Endothelial cell of umbilical vein (primary cell): ENCODE measurements around the gene OR10G3. TPM values are rescaled to one million over a fixed set of nuclear protein-coding genes. Genes with fewer than 3 reads are reported as not detected.
"Not testable (repeated sequence)": the region's sequence is repeated elsewhere in the genome, so short reads cannot be mapped to it uniquely, and the experiment has no call there.

Experiments used
- BruUV-seq: library from RNA; stranded (reverse); fragments of 400-500 nt; replicated peaks from 2 replicates; lab custom pipeline; 2021; lab: Mats Ljungman, UMichigan
- CTCF ChIA-PET: fragments of 300-600, 350-600 bp; sonication (Branson Sonifier 250); formaldehyde crosslinking; loops from one replicate; lab custom pipeline; 2021; ENCODE audit warnings: antibody characterized with exemption, inconsistent platforms; lab: Charles Lee
- POLR2A ChIA-PET: fragments of 300-600, 350-600 bp; sonication (Branson Sonifier 250); formaldehyde crosslinking; loops from one replicate; lab custom pipeline; 2021; ENCODE audit warnings: antibody characterized with exemption, inconsistent platforms; lab: Charles Lee
- DNase-seq: peaks from one replicate; pipeline ENCODE4 v3.0.0-alpha.2; 2011; ENCODE audit warnings: low read depth, low spot score
- FAIRE-seq: peaks from 2 replicates; lab custom pipeline; 2011; peaks lifted over from hg19 to GRCh38; lab: Jason Lieb, UNC
- H2AFZ ChIP-seq: 2 replicates; pipeline ENCODE4 v1.6.0; 2012; ENCODE audit warnings: low read depth, low read length, control low read depth, inconsistent platforms
- H3K27ac ChIP-seq: 2 replicates; pipeline ENCODE4 v1.5.1; 2011; ENCODE audit warnings: low read depth, mild to moderate bottlenecking, control low read depth, low read length, moderate library complexity; ENCODE audit not compliant: insufficient read depth
- H3K27me3 ChIP-seq, 2 experiments: 2 replicates each; pipeline versions ENCODE4 v1.6.0 to v1.6.1; 2011; ENCODE audit warnings: low read length in 2 of 2, mixed read lengths in 1 of 2; ENCODE audit not compliant: control insufficient read depth in 2 of 2, insufficient read depth in 2 of 2
- H3K36me3 ChIP-seq, 2 experiments: 2 replicates in 1 of 2; 3 replicates in 1 of 2; pipeline ENCODE4 v1.5.1; 2011; ENCODE audit warnings: low read length in 2 of 2, mild to moderate bottlenecking in 1 of 2, moderate library complexity in 1 of 2; ENCODE audit not compliant: control insufficient read depth in 2 of 2, insufficient read depth in 2 of 2; ENCODE audit errors: extremely low read depth in 1 of 2
- H3K4me1 ChIP-seq: 3 replicates; pipeline ENCODE4 v1.5.1; 2011; ENCODE audit warnings: mild to moderate bottlenecking, low read length; ENCODE audit not compliant: control insufficient read depth, insufficient read depth; ENCODE audit errors: extremely low read depth
- H3K4me2 ChIP-seq: 2 replicates; pipeline ENCODE4 v1.6.1; 2011; ENCODE audit warnings: low read length, control low read depth, mixed read lengths; ENCODE audit not compliant: insufficient read depth
- H3K4me3 ChIP-seq, 3 experiments: fragments of 200-600 bp in 1 of 3; sonication (generic), shearing (Covaris generic) in 1 of 3; replicated peaks in 1 of 3; 2 replicates each; pipeline ENCODE4 v1.5.1; 2011 to 2016; ENCODE audit warnings: control low read depth in 3 of 3, low read length in 3 of 3, mild to moderate bottlenecking in 2 of 3, inconsistent platforms in 1 of 3, low read depth in 1 of 3, moderate library complexity in 1 of 3; ENCODE audit not compliant: insufficient read depth in 1 of 3
- H3K79me2 ChIP-seq: 2 replicates; pipeline ENCODE4 v1.6.0; 2012; ENCODE audit warnings: low read length, inconsistent platforms; ENCODE audit not compliant: control insufficient read depth, insufficient read depth
- H3K9ac ChIP-seq: replicated peaks from 2 replicates; pipeline ENCODE3; 2011; ENCODE audit warnings: low read length, control low read depth; ENCODE audit not compliant: insufficient read depth; ENCODE audit errors: extremely low read depth
- H3K9me1 ChIP-seq: replicated peaks from 3 replicates; pipeline ENCODE4 v1.6.0; 2011; ENCODE audit warnings: mild to moderate bottlenecking, low read length; ENCODE audit not compliant: control insufficient read depth, insufficient read depth; ENCODE audit errors: extremely low read depth
- H3K9me3 ChIP-seq: replicated peaks from 2 replicates; pipeline ENCODE4 v1.5.1; 2012; ENCODE audit warnings: low read length, inconsistent platforms; ENCODE audit not compliant: control insufficient read depth, insufficient read depth
- H4K20me1 ChIP-seq: replicated peaks from 2 replicates; pipeline ENCODE3; 2011; ENCODE audit warnings: mild to moderate bottlenecking, low read length; ENCODE audit not compliant: control insufficient read depth, insufficient read depth; ENCODE audit errors: extremely low read depth
- EZH2 ChIP-seq: IDR thresholded peaks from 2 replicates; pipeline ENCODE4 v1.6.1; 2012; ENCODE audit warnings: borderline replicate concordance, low read depth, mild to moderate bottlenecking, moderate library complexity, low read length, inconsistent platforms; ENCODE audit not compliant: severe bottlenecking
- FOS ChIP-seq: IDR thresholded peaks from 2 replicates; pipeline ENCODE4 v1.6.1; 2011; ENCODE audit warnings: mild to moderate bottlenecking, low read length, moderate library complexity, borderline replicate concordance; ENCODE audit not compliant: insufficient read depth
- GATA2 ChIP-seq: IDR thresholded peaks from 2 replicates; pipeline ENCODE4 v1.7.0; 2011; ENCODE audit warnings: low read depth, mild to moderate bottlenecking, moderate library complexity, mixed read lengths, low read length; ENCODE audit not compliant: insufficient read length, insufficient read depth
- JUN ChIP-seq: IDR thresholded peaks from 2 replicates; pipeline ENCODE4 v1.6.1; 2011; ENCODE audit warnings: borderline replicate concordance, low read depth; ENCODE audit not compliant: insufficient read length, insufficient read depth
- MYC ChIP-seq: IDR thresholded peaks from one replicate; pipeline ENCODE4 v1.6.1; 2011; ENCODE audit warnings: mild to moderate bottlenecking, low read depth, low read length
- POLR2A ChIP-seq: IDR thresholded peaks from 2 replicates; pipeline ENCODE4 v1.6.1; 2012; ENCODE audit warnings: low read depth, mild to moderate bottlenecking, control low read depth, low read length
- POLR2AphosphoS5 ChIP-seq: IDR thresholded peaks from 2 replicates; pipeline ENCODE4 v1.6.1; 2012; ENCODE audit warnings: low read depth, mild to moderate bottlenecking, control low read depth, low read length, moderate library complexity; ENCODE audit not compliant: insufficient read depth
- dilution Hi-C: fragments of 300-500 bp; cut with MboI; formaldehyde crosslinking; loops from one replicate; pipeline ENCODE4 v1.15.0; 2019; ENCODE audit warnings: low sequenced_read_pairs; ENCODE audit not compliant: extremely low pct_ligation_motif_present
- intact Hi-C: fragments of 100-400 bp; cut with micrococcal nuclease; formaldehyde crosslinking; loops from one replicate; pipeline ENCODE4 v1.10.0; 2022
- polyA plus RNA-seq, 4 experiments: library from polyadenylated mRNA; depleted of rRNA in 3 of 4; stranded (reverse) in 3 of 4; unstranded in 1 of 4; fragments of >200 nt; gene quantifications; 2 replicates each; pipeline versions ENCODE4 v1.2.1 to v1.2.3, GENCODE V29; 2011 to 2012; ENCODE audit warnings: missing spikeins in 1 of 4
- total RNA-seq: library from RNA; stranded (reverse); gene quantifications from 2 replicates; pipeline ENCODE4 v1.2.3, GENCODE V29; 2021
- TF ChIP-seq, protein P1 (sequence below), 2 donors: IDR thresholded peaks; 1 replicate in 1 of 2; 2 replicates in 1 of 2; pipeline ENCODE4 v1.5.1; 2011; ENCODE audit warnings: low read length in 2 of 2, mild to moderate bottlenecking in 2 of 2, moderate library complexity in 2 of 2, control low read depth in 1 of 2, inconsistent platforms in 1 of 2, low read depth in 1 of 2; ENCODE audit not compliant: insufficient read depth in 1 of 2; ENCODE audit errors: extremely low read depth in 1 of 2
- TF ChIP-seq, protein P2 (sequence below): IDR thresholded peaks from 2 replicates; pipeline ENCODE4 v1.6.1; 2011; ENCODE audit not compliant: insufficient read depth, insufficient read length

Gene OR10G3
- total and polyA plus RNA-seq, 2 donors (not counting 3 experiments of a cell fraction or from before 2014, with no cell fraction given), result not detected

DNA sequence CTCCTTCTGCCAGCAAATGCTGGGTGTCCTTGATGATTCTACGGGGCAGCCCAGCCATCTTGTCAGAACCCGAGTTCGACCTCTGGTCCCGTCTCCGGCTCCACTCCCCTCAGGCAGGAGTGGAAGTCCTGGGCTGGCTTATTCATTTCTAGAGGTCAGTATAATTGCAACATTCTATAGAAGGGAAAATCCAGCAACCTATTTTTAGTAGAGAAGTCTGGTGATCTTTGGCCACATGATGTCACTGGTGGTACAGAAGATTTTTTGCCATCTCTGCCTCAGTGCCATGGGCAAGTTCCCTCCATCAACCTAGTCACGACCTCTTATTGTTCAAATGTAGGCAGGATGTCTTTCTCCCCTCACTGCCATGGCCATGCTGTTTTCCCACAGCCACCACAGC lies 32.4 kb upstream of the OR10G3 start:
- no peak for FAIRE-seq
- POLR2A ChIA-PET, result no interaction called here
- no TSS peak for BruUV-seq

DNA sequence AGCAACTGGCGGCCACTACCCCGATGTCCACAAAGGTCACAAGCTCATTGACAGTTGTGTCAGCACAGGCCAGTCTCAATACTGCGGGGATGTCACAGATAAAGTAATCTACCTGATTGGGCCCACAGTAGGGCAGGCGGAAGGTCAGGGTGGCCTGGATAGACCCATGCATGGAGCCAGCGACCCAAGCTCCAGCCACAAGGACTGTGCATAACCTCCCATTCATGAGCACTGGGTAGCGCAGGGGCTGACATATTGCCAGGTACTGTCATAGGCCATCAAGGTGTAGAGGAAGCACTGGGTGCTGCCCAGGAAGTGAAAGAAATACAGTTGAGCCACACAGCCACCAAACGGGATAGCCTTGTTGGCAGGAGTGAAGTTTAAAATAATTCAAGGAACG lies 22.3 kb upstream of the OR10G3 start:
- H3K4me3 ChIP-seq, H3K4me1 ChIP-seq, H2AFZ ChIP-seq, H3K36me3 ChIP-seq, BruUV-seq, H3K9ac ChIP-seq, H4K20me1 ChIP-seq, CTCF ChIA-PET, H3K9me1 ChIP-seq, H3K79me2 ChIP-seq, intact Hi-C loops, FAIRE-seq, H3K27me3 ChIP-seq, H3K9me3 ChIP-seq, POLR2A ChIA-PET, H3K27ac ChIP-seq, H3K4me2 ChIP-seq, DNase-seq, dilution Hi-C loops: not testable (repeated sequence)

More for the DNA sequence above, 32.4 kb upstream of the OR10G3 start:
- Histone ChIP-seq H4K20me1 (no peaks in the 10 kb centered on the region), H3K4me1 (no peaks in the 10 kb centered on the region), H2AFZ (no peak overlapping the region), H3K9me1 (no peaks in the 10 kb centered on the region), H3K27me3 (no peaks in the 10 kb centered on the region), H3K4me3 (no peak overlapping the region), H3K9me3 (no peaks in the 10 kb centered on the region), H3K4me2 (no peak overlapping the region), H3K9ac (no peak overlapping the region), H3K27ac (no peak overlapping the region), H3K79me2 (no peaks in the 10 kb centered on the region), H3K36me3 (no peaks in the 10 kb centered on the region)
- no peak for DNase-seq
- no peak for TF ChIP-seq MYC
- no peak for TF ChIP-seq GATA2
- TF ChIP-seq FOS, result no peak
- TF ChIP-seq, protein P1, sequence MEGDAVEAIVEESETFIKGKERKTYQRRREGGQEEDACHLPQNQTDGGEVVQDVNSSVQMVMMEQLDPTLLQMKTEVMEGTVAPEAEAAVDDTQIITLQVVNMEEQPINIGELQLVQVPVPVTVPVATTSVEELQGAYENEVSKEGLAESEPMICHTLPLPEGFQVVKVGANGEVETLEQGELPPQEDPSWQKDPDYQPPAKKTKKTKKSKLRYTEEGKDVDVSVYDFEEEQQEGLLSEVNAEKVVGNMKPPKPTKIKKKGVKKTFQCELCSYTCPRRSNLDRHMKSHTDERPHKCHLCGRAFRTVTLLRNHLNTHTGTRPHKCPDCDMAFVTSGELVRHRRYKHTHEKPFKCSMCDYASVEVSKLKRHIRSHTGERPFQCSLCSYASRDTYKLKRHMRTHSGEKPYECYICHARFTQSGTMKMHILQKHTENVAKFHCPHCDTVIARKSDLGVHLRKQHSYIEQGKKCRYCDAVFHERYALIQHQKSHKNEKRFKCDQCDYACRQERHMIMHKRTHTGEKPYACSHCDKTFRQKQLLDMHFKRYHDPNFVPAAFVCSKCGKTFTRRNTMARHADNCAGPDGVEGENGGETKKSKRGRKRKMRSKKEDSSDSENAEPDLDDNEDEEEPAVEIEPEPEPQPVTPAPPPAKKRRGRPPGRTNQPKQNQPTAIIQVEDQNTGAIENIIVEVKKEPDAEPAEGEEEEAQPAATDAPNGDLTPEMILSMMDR (IDR thresholded peaks at IDR 0.05; ENCODE audit: extremely low read depth in 1 of 2, insufficient read depth in 1 of 2, low read depth in 1 of 2, low read length in 2 of 2), result no peak
- TF ChIP-seq, protein P2, sequence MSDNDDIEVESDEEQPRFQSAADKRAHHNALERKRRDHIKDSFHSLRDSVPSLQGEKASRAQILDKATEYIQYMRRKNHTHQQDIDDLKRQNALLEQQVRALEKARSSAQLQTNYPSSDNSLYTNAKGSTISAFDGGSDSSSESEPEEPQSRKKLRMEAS, result no peak
- no peak for TF ChIP-seq JUN
- no peak for TF ChIP-seq EZH2
- TF ChIP-seq POLR2A, result no peak
- no peak for TF ChIP-seq POLR2AphosphoS5
- intact Hi-C loops, result no loop called here
- dilution Hi-C loops, result no loop called here
- CTCF ChIA-PET, result no interaction called here
